DMS153 treated with DMSO at 0.1 percent for 48 hours (cell line): ENCODE results near the gene COPZ1.
A peak's percentile ranks its signal among the peaks of the same experiment; 100 is the strongest.

Source experiments
- DNase-seq: peaks from one replicate; lab custom pipeline; 2025; ENCODE audit not compliant: unreplicated experiment; lab: John Stamatoyannopoulos, UW

The COPZ1 gene

DNA sequence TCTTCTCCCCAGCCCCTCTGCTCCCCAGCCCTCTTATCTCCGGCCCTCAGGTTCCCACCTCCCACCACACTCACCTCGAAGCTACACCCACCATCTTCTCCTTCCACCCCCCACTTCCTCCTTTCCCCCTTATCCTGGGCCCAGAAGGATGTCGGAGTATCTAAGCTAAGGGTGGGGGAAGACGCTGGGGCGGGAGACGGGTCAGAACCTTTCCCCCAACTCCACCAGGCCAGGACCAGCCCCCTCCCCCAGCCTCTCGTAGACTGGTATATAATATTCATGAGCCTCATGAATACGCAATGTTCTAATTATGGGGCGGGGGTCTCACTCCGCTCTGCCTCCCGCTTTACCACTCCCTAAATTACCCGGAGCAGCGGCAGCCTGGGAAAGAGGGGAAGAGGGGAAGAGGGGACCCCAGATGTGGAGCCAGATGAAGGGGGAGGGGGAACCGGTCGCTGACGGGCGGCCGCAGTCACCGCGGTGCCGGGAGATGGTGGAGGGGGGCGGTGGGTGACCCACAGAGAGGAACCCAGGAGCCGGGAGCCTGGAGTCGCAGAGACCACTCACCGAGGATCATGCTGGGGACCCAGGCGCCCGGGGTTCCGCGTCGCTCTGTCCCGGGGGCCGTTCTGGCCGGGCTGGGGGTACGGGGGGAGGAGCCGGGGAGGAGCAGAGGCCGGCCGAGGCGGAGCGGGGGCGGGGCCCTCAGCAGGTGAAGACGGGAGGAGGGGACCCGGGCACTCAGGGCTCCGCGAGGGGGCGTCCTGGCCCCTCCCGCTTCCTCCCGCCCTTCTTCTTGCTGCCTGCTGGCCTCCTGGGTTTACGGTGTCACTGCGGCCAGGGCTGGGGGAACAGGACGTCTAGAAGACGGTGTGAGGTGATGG, 66.0 kb downstream of the COPZ1 start:
- peak; percentile 51 for DNase-seq

DNA sequence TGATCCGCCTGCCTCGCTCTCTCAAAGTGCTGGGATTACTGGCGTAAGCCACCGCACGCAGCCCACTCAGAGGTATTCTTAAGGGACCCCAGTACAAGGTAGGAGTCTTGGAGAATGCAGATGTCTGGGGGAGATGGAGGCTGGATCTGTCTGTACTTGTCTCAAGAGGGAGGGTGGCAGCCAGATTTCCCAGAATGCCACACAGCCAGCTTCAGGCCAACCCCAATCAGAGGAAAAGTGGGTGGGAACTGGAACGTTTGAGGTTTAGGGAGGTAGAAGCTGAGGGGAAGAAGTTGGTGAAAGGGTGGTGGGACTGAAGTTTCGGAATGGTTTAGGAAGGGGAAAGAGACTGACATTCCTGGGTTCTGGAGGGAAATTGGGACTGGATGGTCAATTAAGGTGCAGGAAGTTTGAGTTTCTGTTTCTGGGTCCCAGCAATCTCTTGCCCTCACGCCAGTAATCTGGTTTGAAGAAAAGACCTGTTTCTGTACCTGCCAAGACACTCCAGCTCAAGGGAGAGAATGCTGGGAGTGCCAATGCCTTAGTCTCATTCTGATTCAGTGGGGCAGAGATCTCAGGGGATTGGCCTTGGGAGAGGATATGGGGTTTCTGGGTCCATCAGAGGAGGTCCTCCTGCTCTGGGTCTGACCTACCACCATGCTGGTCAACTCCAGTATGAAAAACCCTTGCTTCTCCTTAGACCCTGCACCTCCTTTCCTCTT, 67.7 kb downstream of the COPZ1 start:
- no peak for DNase-seq

DNA sequence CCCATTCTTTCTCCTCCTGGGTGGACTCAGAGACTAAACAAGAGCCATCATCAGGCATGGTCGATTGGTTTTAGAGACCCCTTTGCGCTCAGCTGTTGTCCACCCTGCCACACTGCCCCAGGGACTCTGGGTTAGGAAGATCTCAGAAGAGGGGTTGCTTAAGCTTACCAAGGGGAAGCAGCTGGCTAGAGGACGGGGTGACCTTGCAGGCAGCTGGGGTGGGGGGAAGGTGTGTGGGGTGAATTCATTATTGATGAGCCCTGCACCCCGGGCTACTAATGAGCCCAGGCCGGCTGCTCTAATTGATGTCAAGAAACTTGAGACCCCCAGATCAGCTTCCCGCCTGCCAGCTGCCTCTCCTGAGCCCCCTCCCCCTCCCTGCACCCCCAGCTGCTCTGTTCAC, 68.3 kb downstream of the COPZ1 start:
- DNase-seq: no peak

DNA sequence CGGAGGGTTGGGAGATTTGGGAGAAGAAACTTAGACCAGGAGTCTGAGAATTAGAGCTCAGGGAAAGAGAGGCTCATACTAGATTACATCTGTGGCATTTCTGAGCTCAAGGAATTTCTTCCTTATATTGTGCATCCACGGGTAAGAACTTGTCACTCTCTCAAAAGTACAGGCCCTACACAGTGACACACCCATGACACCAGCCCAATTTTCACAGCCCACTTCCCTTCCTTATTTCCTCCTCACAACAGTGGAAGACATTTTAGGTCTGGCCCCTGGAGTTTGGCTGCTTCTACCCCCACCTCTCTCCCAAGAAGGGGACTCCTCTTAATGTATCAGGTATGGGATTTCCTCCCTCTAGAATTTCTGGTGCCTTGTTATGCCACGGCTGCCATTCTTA, 68.8 kb downstream of the COPZ1 start:
- no peak for DNase-seq

DNA sequence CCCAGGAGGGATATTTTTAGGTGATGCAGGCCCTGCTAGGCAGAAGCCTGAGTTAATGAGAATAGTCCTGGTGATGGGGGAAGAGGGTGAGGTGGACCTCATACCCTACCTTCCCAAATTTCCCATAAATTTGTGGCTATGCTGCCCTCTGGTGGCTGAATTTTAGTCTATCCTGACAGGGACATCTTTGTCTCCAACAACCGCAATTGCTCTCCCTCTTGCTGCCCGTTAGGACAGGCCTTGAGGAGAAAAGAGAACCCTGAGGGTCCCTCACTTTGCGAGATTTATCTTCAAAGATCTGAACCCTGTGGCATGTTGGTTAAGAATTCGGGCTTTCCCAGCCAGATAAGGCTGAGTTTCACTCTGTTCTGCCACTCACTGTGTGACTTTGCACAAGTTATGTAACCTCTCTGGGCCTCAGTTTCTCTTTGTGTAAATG, 69.4 kb downstream of the COPZ1 start:
- DNase-seq: no peak

DNA sequence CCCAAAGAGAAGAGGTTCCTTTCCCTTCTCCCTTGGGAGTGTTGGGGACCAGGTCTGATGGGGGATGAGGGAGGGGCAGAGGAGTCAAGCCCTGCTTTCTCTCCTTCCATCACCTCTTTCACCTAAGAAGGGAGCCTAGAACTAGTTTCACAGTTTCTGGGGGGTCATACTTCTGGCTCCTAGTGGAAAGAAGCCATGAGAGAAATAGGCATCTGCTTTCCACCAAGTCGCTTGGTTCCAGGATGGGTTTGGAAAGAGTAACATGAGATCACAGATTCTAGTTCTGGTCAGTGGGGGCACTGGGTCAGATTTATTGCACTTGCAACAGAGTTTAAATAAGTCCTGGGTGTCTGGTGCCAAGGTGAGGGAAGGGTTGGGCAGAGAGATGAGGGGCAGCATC, 70.1 kb downstream of the COPZ1 start:
- DNase-seq: no peak

DNA sequence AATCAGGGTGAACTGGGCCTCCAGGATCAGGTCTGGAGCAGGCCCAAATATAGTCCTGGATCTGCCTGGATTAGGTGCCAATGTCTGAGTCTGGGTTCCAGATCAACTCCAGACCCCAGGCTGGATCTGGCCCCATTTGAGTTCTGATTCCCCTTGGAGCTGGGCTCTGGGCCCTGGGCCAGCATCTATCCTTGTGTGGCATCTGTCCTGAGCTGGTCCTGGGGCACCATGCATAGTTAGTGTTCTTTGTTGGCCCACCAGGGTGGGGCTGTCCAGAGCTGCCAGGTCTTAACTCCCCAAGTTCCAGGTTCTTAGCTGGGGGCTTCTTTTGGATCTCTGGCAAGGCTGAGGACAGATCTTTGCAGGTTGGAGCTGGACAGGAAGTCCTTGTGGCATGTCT, 70.6 kb downstream of the COPZ1 start:
- no peak for DNase-seq

DNA sequence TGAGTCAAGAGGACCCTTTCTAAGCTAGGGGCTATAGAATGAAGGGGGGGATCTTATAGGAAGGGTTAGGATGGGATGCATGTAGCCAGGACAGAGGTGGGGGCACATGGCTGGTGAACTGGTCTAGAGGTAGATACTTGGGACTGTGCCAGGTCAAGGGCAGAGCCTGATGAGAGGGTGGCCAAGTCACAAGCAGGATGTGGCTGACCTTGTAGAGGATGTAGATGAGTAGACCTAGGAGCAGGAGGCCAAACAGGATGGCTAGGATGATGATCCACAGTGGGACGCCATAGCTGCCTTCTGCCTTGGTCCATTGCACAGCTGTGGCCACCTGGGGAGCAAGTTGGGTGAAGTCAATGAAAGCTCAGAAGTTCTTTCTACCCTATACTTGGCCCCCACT, 72.2 kb downstream of the COPZ1 start:
- no peak for DNase-seq

DNA sequence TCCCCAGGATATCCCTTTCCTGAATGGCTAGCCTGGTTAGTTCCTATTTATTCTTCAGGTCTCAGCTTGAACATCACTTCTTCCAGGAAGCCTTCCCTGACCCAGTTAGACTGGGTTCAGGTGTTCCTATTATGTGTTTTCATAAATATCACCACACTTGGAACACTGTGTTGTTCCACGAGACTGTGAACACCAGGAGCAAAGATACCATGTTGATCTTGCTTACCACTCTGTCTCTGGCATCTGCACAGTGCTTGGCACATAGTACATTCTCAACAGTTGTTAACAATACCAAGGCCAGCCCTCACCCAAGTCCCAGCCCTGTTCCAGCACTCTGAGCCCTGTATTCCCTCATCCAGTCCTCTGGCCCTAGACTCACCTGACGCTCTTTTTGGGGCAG, 73.3 kb downstream of the COPZ1 start:
- DNase-seq: no peak

DNA sequence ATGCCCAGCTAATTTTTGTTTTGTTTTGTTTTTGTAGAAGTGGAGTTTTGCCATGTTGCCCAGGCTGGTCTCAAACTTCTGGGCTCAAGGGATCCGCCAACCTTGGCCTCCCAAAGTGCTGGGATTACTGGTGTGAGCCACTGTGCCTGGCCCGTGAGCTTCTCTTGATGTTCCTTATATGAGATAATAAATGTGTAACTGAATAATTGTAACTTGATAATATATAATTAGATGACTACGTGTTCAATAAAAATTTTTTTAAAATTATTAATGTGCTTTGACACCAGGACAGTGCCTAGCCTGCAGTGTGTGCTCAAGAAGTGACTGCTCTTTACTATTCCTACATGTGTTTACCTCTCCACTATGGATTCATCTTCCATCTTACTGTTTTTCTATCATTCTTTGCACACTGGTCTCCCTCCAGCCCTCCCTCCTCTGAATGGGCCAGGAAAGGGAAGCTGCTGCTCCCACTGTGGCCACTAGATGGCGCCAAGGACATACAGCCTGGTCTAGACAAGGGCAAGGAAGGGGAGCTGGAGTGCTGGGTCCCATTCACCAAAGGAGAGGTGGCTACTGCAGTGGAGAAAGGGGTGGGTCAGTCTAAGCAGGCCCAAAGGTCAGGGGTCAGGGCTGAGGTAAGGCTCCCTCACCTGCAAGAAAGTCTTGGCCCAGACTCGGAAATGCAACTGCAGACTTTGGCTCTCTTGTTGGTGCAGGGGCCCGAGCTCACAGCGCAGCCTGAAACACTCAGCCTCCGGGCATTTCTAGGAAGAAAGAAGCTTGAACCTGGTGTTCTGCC, 74.3 kb downstream of the COPZ1 start:
- peak; percentile 55 for DNase-seq

DNA sequence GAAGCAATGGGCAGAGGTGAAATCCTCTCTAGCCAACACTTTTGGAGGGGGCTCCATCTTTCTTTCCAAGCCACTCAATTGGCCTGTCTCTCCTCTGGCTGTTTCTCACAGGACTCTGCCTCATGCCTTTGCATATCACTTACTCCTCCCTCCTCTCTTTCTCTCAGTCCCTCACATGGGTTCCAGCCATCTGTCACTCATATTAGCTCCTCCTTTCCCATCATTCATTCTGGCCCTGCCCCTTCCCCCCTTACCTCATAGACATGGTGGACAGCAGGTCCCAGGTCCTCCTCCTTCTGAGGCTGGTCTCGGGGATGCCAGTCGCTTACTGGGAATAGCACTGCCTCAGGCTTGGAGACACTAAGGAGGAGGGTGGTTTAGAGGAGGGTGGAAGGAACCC, 76.2 kb downstream of the COPZ1 start:
- no peak for DNase-seq
